Inflammatory macrophage treated with lipopolysaccharide for 4 hours (primary cell): ENCODE results near the gene GPR171.

ENCODE experiments used
- DNase-seq: peaks from one replicate; pipeline ENCODE4 v3.0.0-alpha.2; 2020

GPR171 gene

DNA sequence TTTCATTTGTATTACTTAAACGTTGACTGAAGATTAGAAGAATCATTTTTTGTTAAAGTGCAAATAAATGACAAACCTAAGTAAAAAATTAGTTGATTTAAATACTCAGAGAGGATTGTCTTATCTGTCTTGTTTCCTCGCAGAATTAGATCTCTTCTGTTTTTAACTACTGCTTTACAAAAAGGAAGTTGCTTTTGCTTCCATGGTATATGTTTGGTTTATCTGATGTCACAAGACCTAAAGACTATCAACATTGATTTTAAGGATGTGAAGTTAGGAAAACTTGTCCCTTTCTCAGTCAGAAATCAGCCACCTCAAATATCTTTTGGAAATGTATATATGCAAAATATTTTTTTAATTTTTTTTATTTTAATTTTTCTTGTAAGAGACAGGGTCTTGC is 28.7 kb downstream of the GPR171 start:
- DNase-seq = peak; percentile 40

DNA sequence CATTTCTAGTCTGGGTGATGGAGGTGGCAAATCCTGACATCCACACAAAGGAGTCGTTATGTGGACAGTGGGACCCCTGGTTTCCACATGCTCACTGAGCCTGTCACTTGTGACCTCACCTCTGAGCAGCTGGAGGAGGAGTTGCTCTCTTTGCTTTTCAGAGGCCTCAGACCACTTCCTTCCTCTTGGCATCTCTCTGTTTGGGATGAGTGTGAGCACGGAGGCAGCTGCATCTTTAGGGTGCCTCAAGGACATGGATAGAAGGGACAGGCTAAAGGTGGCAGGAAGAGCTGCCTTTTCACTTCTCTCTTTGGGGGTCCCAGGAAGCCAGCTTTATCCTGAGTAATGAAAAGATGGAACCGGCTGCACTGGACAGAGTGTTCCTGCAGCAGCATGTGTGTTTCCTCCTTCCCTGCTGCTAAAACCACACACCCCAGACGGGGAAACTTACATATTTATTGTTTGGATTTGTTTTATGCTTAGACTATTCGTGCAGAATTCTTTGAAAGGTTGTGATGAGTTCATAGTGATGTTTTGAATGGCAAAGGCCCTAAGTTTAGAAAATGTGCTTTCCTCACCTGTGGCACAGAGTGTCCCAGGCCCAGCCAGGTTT is 31.8 kb downstream of the GPR171 start:
- DNase-seq = peak; percentile 60

DNA sequence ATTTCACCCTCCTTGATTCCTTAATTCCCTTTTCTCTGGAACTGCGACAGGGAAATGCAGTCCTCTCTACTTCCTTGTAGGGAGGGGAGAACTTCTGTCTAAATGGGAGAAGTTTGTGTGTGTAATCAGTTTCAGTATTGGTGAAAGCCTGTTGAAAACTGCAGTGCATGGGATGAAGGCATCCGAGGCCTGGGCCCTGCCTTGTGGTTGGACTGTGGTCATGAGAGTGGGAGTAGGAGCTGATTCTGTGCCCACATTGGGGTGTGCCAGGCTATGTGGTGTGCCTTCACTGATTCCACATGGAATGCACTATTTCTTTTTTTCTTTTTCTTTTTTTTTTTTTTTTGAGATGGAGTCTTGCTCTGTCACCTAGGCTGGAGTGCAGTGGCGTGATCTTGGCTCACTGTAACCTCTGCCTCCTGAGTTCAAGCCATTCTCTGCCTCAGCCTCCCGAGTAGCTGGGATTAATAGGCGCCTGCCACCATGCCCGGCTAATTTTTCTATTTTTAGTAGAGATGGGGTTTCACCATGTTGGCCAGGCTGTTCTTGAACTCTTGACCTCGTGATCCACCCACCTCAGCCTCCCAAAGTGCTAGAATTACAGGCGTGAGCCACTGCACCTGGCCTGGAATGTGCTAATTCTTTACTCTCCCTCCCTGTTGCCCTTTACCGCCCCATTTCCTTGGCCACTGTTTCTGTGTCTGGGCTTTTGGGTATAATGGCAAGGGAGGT is 32.9 kb downstream of the GPR171 start:
- DNase-seq = peak; percentile 95

DNA sequence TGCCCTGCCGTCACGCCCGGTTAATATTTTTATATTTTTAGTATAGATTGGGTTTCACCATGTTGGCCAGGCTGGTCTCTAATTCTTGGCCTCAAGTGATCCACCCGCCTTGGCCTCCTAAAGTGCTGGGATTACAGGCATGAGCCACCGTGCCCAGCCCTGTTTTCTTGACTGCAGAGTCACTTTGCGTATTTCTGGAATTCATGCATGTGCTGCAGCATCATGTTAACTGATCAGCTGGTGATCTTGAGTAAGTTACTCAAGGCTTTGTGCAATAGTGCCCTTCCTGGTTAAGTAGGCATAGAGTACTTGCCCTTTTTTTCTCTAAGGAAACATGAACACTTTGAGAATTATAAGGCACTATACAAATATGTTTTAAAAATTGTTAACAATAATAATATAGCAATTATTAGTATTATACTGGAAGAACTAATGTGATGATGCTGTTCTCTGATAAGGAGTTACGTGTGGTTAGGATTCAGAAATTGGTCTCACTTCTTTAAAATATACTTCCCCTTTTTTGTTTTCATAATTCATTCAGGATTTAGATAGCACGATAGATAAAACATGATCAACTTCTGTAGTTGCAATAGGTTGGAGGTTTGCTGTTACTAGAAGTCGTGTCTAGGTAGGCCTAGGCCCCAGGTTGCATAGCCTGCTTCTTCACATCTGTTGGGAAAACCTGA is 33.6 kb downstream of the GPR171 start:
- peak; percentile 93 for DNase-seq

DNA sequence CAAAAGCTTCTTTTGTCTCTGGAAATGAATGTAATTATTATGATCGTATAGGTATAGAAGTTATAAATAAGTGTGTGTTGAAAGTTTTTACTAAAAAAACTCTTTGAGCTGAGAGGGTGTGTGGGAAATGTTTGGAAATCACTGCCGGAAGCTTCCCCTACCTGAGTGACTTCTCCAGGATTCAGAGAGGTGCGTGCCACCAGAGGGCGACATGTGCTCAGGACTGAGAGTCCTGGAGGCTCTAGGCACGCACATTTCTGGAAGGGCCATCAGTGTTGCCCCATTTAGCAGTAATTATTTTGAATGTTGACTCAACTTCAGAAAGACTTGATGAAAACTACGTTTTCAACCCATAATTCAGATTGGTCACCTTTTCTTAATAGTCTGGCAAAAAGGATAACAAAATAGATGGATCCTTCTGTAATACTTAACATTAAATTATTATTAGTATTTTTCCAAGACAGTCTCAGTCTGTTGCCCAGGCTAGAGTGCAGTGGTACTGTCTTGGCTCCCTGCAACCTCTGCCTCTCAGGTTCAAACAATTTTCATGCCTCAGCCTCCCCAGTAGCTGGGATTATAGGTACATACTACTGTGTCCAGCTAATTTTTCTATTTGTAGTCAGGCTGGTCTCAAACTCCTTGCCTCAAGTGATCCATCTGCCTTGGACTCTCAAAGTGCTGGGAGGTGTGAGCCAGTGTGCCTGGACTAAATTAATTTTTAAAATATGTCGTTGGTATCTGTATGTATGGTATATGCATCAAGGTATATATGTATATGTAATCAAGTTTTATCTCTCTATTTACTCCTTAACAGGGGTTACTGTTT is 34.5 kb downstream of the GPR171 start:
- peak; percentile 65 for DNase-seq

DNA sequence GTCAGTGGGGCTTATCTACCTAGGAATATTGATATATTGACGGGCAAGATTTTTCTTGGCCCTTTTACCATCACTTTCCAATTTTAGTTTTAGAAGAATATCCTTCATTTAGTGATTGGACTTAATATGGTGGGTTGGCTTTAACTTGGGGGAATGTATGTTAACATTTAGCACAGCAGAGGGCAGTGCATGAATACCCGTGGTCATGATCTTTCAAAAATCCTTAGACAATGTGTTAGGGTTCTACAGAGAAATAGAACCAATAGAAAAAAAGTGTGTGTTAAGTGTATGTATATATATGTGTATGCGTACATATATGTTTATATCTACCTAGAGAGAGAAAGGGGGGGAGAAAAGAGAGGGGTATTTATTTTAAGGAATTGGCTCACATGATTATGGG is 36.9 kb downstream of the GPR171 start:
- DNase-seq = no peak

DNA sequence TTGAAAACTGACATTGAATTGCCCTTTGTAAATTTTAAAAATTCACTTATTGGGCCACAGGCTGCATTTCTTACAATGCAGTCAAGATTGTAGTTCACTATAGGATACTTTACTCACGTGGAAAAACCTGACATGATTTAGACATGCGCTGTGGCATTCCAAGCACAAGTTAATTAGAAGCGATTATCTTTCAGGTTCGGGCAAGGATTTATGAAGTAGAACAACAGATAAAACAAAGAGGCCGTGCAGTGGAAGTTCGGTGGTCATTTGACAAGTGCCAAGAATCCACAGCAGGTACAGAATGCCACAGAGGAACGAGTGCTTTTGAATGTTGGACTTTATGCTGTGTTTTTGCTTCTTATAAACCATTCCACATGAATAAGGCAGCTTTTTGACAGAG is 37.8 kb downstream of the GPR171 start:
- DNase-seq = no peak

DNA sequence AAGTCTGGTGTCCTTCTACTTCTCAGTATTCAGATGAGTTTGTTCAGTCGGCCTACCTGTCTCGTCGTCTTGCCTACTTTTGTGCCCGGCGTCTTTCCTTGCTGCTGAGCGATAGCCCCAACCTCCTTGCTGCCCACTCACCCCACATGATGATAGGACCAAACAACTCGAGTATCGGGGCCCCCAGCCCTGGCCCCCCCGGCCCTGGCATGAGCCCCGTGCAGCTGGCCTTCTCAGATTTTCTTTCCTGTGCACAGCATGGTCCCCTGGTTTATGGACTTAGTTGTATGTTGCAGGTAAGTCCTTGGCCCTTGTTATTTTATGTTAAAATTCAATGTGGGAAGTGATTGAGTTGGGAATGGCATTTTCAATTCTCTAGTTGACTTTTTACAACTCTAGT is 43.2 kb downstream of the GPR171 start:
- DNase-seq = no peak

DNA sequence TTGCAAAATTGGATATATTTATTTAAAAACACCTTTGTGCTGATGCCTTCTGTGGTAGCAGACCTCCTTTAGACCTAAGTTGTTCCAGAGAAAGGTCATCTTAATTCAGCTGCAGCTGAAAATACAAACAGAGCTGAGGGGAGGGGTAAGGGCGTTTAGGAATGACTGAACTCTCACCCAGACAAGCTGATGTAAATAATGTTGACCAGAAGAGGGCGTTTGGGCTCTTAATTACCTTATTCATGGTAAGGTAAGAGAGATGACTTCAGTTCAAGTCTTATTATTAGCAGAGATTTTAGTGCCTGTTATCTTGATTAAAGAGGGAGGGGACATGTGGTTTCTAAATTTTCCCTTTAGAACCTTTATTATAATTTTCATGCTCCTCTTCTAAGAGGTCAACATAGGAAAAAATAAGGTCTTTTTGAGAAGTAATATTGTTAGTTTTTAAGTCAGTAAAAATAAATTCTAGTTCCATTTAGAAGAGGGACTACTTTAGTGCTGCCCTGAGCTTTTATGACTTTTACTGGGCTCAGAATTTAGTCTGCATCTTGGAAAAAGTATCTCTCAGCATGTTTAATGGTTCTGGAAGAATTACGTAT is 46.3 kb downstream of the GPR171 start:
- DNase-seq = peak; percentile 72

DNA sequence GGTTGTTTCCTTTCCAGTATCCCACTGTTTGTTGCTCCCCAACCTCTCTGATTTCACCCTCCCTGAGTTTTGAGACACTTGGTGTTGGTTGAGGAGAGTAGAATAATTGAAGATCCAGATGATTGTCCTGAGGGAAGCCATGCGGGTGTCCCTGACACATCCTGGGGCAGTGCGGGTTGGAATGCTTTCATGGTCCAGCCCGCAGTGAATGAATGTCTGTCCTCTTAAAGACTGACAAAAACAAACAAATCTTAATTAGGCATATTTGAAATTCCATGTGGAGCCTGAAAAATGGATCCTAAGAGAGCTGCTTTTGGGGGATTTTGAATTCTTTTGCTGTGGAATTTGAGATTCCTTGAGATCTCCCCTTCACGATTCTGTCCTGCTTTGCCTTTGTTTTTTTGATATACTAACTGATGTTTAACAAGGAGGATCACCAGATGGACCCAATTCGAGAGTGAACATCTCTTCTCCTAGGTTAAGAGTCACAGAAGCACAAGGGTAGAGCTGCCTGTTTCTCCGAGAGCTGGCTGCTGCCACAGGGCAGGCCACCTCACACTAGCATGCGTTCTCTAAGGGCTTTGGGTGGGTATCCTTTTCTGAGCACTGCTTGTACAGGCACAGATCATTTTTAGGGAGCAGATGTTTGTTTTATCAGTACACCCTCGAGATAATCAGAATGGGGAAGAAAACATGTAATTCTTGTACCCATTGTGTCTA is 47.4 kb downstream of the GPR171 start:
- no peak for DNase-seq

DNA sequence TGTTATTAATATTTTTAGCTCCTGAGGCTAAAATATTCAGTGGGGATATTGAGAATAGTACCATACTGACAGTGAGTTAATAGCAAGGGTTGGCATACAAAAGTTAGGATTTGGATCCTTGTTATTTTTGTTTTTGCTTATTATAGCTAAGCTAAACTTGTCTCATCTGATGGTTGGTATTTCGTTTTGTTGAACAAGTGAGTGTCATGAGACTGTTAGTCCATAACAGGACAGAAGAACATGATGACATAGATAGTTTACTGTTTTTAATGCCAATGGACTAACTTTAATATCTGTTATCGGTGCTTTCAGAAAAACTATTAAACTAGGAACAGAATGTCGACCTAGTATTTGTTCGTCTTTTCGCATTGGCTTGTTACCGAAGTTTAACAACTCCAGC is 48.5 kb downstream of the GPR171 start:
- no peak for DNase-seq

DNA sequence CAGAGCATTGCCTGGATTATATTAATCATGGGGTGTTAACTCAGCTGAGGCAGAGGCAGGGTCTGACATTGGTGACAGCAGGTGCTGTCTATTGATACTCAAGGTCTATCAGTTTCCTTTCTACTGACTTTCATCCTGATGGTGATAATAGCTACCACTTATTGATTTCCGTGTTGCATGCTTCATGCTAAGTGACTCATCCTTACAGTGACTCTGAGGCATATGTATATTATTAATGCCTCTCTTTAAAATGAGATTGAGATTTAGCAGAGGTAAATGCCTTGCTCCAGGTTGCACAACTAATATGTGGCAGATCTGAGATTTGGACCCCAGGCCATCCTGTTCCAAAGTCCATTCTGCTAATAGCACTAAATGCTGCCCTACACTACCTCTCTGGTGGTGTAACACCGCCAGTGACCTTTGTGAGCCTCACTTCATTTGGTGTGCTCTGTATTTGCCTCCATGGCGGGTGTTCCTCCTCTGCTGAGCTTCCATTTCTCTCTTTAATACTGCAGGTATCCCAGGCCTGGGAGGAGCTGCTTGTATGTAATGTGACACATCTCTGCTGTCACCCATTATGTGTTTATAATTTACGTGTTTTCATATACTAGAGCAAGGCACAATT is 50.4 kb downstream of the GPR171 start:
- DNase-seq = no peak
